HG03159 (cell line): Measurements from ENCODE around the gene CCNT1.
"Not testable (repeated sequence)": the region's sequence is repeated elsewhere in the genome, so short reads cannot be mapped to it uniquely, and the experiment has no call there.

Source experiments
- ATAC-seq: cut with Tn5 transposase; IDR thresholded peaks from one replicate; pipeline ENCODE4 v1.9.1; 2021; ENCODE audit warnings: mild to moderate bottlenecking, moderate library complexity; ENCODE audit not compliant: unreplicated experiment

The CCNT1 gene

GRCh38 chr12:48693572-48693971 lies 22.9 kb downstream of the CCNT1 start:
- no peak for ATAC-seq

GRCh38 chr12:48691826-48692487 lies 24.6 kb downstream of the CCNT1 start:
- no peak for ATAC-seq

GRCh38 chr12:48690990-48691389 lies 25.5 kb downstream of the CCNT1 start:
- no peak for ATAC-seq

GRCh38 chr12:48690436-48690835 lies 26.1 kb downstream of the CCNT1 start:
- no peak for ATAC-seq

- ATAC-seq: no peak
These were observed 27.7 kb downstream of the CCNT1 start for GRCh38 chr12:48688836-48689235.

GRCh38 chr12:48687592-48687991 lies 28.9 kb downstream of the CCNT1 start:
- no peak for ATAC-seq

GRCh38 chr12:48686615-48687334 lies 29.7 kb downstream of the CCNT1 start:
- no peak for ATAC-seq

GRCh38 chr12:48686037-48686595 lies 30.4 kb downstream of the CCNT1 start:
- no peak for ATAC-seq

GRCh38 chr12:48683534-48683933 lies 33.0 kb downstream of the CCNT1 start:
- ATAC-seq: no peak

GRCh38 chr12:48682927-48683326 lies 33.6 kb downstream of the CCNT1 start:
- no peak for ATAC-seq

- ATAC-seq: not testable (repeated sequence)
These were observed 34.0 kb downstream of the CCNT1 start for GRCh38 chr12:48682533-48682905.

GRCh38 chr12:48681710-48682532 lies 34.6 kb downstream of the CCNT1 start, which contains the start of gene KANSL2:
Gene KANSL2 (minus strand): TSS chr12:48682238. CDS start chr12:48681632, 606 bp downstream.
- peak; percentile 98 for ATAC-seq

- ATAC-seq: no peak
These were observed 35.2 kb downstream of the CCNT1 start for GRCh38 chr12:48681399-48681709.

- ATAC-seq: no peak
These were observed 35.6 kb downstream of the CCNT1 start for GRCh38 chr12:48680861-48681260.

- ATAC-seq: no peak
These were observed 37.8 kb downstream of the CCNT1 start for GRCh38 chr12:48678551-48679185.

- ATAC-seq: no peak
These were observed 45.2 kb downstream of the CCNT1 start for GRCh38 chr12:48671231-48671856.

GRCh38 chr12:48668996-48669395 lies 47.5 kb downstream of the CCNT1 start:
- no peak for ATAC-seq

- no peak for ATAC-seq
These were observed 56.6 kb downstream of the CCNT1 start for GRCh38 chr12:48659863-48660262.

- ATAC-seq: no peak
These were observed 64.8 kb downstream of the CCNT1 start for GRCh38 chr12:48651681-48652080.

- not testable (repeated sequence) for ATAC-seq
These were observed 71.2 kb downstream of the CCNT1 start for GRCh38 chr12:48645354-48645753.

GRCh38 chr12:48643011-48643410 lies 73.5 kb downstream of the CCNT1 start:
- no peak for ATAC-seq
